ENCODE data around the gene DOCK10. TPM values are rescaled to one million over a fixed set of nuclear protein-coding genes. Genes with fewer than 3 reads are reported as not detected.

The DOCK10 gene
- total and polyA plus RNA-seq, 2 experiments from 2014 or later, result 1.1 to 3.2 TPM

DNA sequence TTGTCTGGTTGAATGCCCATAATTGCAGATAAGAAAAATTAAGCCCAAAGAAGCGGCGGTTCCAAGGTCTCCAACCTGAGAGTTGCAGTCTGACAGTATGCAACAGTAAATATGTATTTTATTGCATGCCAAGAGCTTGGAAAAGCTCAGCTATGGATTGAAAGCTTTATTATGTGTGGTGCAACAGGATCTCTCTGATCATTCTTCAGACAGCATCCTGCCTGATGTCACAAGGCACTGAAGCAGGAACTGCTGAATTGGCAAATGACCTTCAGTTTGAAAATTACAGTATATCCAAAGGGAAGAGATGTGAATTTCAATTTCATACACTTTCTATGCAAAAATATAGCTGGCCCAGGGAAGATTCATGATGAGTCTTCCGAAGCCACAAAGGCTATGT is 42.5 kb downstream of the DOCK10 start:
- Histone ChIP-seq H2AFZ (no peak overlapping the region), H3K27me3 (no peaks in the 10 kb centered on the region), H3K36me3 (replicated peaks; ENCODE audit: insufficient read depth, low read depth) (no peaks in the 10 kb centered on the region), H3K79me2 (no peaks in the 10 kb centered on the region), H3K27ac (no peak overlapping the region), H3K9me3 (ENCODE audit: low read depth) (no peaks in the 10 kb centered on the region), H3K4me3 (no peak overlapping the region), H3K4me1 (ENCODE audit: insufficient read depth) (no peaks in the 10 kb centered on the region), H3K4me2 (no peak overlapping the region), H3K9me2 (replicated peaks; ENCODE audit: insufficient read depth) (no peaks in the 10 kb centered on the region), H4K20me1 (ENCODE audit: insufficient read depth, poor library complexity, severe bottlenecking) (no peaks in the 10 kb centered on the region)
- 83% methylated on average over 3 of the region's 3 CpGs for WGBS (ENCODE audit: low lambda C conversion rate, missing lambda C conversion rate)
- DNase-seq (ENCODE audit: low spot score), result no peak
- no peak for TF ChIP-seq CTCF (IDR thresholded peaks at IDR 0.05; ENCODE audit: poor library complexity)
- TF ChIP-seq EZH2 (IDR thresholded peaks at IDR 0.05; ENCODE audit: borderline replicate concordance), result no peak
- no peak for TF ChIP-seq EZH2phosphoT487 (IDR thresholded peaks at IDR 0.05; ENCODE audit: low read depth, severe bottlenecking, unreplicated experiment)

DNA sequence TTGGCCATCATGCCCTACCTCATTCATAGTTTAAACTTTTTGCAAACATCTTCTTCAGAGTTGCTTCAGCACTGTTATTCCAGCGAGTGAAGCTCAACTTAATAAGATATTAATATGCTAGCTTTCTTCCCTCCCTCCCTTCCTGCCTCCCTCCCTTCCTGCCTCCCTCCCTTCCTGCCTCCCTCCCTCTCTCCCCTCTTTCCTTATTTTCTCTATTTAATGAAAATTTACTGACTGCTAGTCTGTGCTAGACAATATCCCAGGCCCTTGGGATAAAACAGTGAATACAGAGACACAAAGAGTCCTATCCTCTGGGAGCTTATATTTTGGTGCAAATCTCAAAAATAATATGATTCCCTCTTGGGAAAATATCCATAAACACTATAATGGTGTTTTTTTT is 42.9 kb downstream of the DOCK10 start:
- Histone ChIP-seq H3K36me3 (replicated peaks; ENCODE audit: insufficient read depth, low read depth) (no peaks in the 10 kb centered on the region), H3K4me1 (ENCODE audit: insufficient read depth) (no peaks in the 10 kb centered on the region), H3K9me3 (ENCODE audit: low read depth) (no peaks in the 10 kb centered on the region), H4K20me1 (ENCODE audit: insufficient read depth, poor library complexity, severe bottlenecking) (no peaks in the 10 kb centered on the region), H2AFZ (no peak overlapping the region), H3K4me3 (no peak overlapping the region), H3K27ac (no peak overlapping the region), H3K27me3 (no peaks in the 10 kb centered on the region), H3K4me2 (no peak overlapping the region), H3K79me2 (no peaks in the 10 kb centered on the region), H3K9me2 (replicated peaks; ENCODE audit: insufficient read depth) (no peaks in the 10 kb centered on the region)
- 73% methylated on average over 1 of the region's 1 CpG for WGBS (ENCODE audit: low lambda C conversion rate, missing lambda C conversion rate)
- TF ChIP-seq EZH2phosphoT487 (IDR thresholded peaks at IDR 0.05; ENCODE audit: low read depth, severe bottlenecking, unreplicated experiment), result no peak
- DNase-seq (ENCODE audit: low spot score), result no peak

GRCh38 chr2:224997802-224998201 is 44.5 kb downstream of the DOCK10 start:
- no peak for TF ChIP-seq CTCF (IDR thresholded peaks at IDR 0.05; ENCODE audit: poor library complexity)
- no peak for TF ChIP-seq EZH2phosphoT487 (IDR thresholded peaks at IDR 0.05; ENCODE audit: low read depth, severe bottlenecking, unreplicated experiment)
- TF ChIP-seq EZH2 (IDR thresholded peaks at IDR 0.05; ENCODE audit: borderline replicate concordance), result no peak
- H3K27me3 ChIP-seq, result no peaks in the 10 kb centered on the region
- 84% methylated on average over 8 of the region's 8 CpGs for WGBS (ENCODE audit: low lambda C conversion rate, missing lambda C conversion rate)
- no peak overlapping the region for H3K4me2 ChIP-seq
- H3K4me1 ChIP-seq (ENCODE audit: insufficient read depth), result no peaks in the 10 kb centered on the region
- no peak overlapping the region for H3K27ac ChIP-seq
- no peak overlapping the region for H2AFZ ChIP-seq
- H3K9me3 ChIP-seq (ENCODE audit: low read depth), result no peaks in the 10 kb centered on the region
- no peaks in the 10 kb centered on the region for H3K79me2 ChIP-seq
- no peak overlapping the region for H3K4me3 ChIP-seq
- no peaks in the 10 kb centered on the region for H3K36me3 ChIP-seq (replicated peaks; ENCODE audit: insufficient read depth, low read depth)
- no peaks in the 10 kb centered on the region for H3K9me2 ChIP-seq (replicated peaks; ENCODE audit: insufficient read depth)
- DNase-seq (ENCODE audit: low spot score), result peak; percentile 10
- H4K20me1 ChIP-seq (ENCODE audit: insufficient read depth, poor library complexity, severe bottlenecking), result no peaks in the 10 kb centered on the region

- Histone ChIP-seq H4K20me1 (ENCODE audit: insufficient read depth, poor library complexity, severe bottlenecking) (no peaks in the 10 kb centered on the region), H3K79me2 (no peaks in the 10 kb centered on the region), H3K36me3 (replicated peaks; ENCODE audit: insufficient read depth, low read depth) (no peaks in the 10 kb centered on the region), H3K9me2 (replicated peaks; ENCODE audit: insufficient read depth) (no peaks in the 10 kb centered on the region), H3K27me3 (peaks cover 15% of the 10 kb centered on the region), H3K4me2 (no peak overlapping the region), H3K4me3 (no peak overlapping the region), H3K4me1 (ENCODE audit: insufficient read depth) (no peaks in the 10 kb centered on the region), H2AFZ (no peak overlapping the region), H3K27ac (no peak overlapping the region), H3K9me3 (ENCODE audit: low read depth) (no peaks in the 10 kb centered on the region)
- 90% methylated on average over 3 of the region's 3 CpGs for WGBS (ENCODE audit: low lambda C conversion rate, missing lambda C conversion rate)
- DNase-seq (ENCODE audit: low spot score), result no peak
- TF ChIP-seq EZH2phosphoT487 (IDR thresholded peaks at IDR 0.05; ENCODE audit: low read depth, severe bottlenecking, unreplicated experiment) (no peak), EZH2 (IDR thresholded peaks at IDR 0.05; ENCODE audit: borderline replicate concordance) (no peak), CTCF (IDR thresholded peaks at IDR 0.05; ENCODE audit: poor library complexity) (no peak)
Measured at GRCh38 chr2:224995419-224995818, 46.8 kb downstream of the DOCK10 start.
